SHP77 (cell line): ENCODE data around the gene AFF1.
A peak's percentile ranks its signal among the peaks of the same experiment; 100 is the strongest.

Experiments used
- DNase-seq, 2 experiments: peaks; one replicate each; lab custom pipeline; 2025; lab: John Stamatoyannopoulos, UW

Gene AFF1, protein sequence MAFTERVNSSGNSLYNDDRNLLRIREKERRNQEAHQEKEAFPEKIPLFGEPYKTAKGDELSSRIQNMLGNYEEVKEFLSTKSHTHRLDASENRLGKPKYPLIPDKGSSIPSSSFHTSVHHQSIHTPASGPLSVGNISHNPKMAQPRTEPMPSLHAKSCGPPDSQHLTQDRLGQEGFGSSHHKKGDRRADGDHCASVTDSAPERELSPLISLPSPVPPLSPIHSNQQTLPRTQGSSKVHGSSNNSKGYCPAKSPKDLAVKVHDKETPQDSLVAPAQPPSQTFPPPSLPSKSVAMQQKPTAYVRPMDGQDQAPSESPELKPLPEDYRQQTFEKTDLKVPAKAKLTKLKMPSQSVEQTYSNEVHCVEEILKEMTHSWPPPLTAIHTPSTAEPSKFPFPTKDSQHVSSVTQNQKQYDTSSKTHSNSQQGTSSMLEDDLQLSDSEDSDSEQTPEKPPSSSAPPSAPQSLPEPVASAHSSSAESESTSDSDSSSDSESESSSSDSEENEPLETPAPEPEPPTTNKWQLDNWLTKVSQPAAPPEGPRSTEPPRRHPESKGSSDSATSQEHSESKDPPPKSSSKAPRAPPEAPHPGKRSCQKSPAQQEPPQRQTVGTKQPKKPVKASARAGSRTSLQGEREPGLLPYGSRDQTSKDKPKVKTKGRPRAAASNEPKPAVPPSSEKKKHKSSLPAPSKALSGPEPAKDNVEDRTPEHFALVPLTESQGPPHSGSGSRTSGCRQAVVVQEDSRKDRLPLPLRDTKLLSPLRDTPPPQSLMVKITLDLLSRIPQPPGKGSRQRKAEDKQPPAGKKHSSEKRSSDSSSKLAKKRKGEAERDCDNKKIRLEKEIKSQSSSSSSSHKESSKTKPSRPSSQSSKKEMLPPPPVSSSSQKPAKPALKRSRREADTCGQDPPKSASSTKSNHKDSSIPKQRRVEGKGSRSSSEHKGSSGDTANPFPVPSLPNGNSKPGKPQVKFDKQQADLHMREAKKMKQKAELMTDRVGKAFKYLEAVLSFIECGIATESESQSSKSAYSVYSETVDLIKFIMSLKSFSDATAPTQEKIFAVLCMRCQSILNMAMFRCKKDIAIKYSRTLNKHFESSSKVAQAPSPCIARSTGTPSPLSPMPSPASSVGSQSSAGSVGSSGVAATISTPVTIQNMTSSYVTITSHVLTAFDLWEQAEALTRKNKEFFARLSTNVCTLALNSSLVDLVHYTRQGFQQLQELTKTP

DNA sequence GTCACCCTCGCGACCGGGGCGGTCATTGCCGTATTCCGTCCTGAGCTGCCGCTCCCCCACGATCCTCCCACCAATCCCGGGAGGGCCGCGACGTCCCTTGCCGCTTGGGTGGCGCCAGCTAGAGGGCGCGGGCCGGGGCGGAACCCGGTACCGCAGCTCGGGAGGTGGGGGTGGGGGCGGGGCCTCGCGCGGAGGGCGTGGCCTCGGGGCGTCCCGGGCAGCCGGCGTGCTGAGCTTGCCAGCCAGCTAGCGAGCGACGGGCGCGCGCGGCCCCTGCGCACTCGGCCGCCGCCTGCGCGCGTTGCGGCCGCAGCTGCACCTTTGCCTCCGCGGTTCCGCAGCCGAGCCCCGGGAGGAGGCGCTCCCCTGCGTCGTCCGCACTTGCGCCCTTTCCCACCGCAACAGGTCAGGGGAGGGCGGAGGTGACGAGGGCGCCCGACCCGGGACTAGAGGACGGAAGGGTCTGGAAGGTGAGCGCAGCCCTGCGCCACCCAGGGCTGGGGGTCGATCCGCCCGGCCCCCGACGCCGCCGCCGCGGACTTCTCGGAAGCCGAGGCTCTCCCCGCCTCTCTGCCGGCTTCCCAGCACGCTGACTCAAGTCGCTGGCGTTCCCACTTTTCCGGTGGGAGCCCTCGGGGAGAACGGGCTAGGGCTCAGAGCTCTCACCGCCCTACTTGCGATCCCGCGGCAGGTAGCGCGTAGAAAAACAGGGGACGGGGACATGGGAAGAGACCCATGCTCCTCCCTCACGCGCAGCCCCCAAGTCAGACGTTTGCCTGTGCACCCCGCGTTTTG, at the start of gene AFF1:
AFF1 (plus strand) TSS at position 241 of the 795 bp plus-strand sequence. CDS start 13,523 bp downstream, outside the sequence.
- peak; percentile 95 for DNase-seq

DNA sequence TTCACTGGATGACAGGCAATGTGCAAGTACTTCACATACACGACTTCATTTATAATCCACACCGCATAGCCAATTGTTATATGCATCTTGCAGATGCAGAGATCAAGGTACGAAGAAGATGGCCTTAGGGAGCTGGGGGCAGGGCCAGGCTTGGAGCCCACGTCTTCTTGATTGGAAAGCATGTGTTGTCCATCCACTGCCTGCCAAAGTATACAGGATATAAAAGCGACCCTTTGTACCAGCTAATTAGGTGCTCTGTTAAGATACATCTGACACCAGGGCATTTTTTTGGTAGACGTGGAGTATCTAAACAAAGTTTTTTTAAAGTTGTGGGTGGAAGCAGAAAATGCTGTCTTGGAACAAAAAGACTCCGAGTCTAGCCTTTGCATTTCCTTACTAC, 44.0 kb upstream of the AFF1 start:
- DNase-seq: no peak

DNA sequence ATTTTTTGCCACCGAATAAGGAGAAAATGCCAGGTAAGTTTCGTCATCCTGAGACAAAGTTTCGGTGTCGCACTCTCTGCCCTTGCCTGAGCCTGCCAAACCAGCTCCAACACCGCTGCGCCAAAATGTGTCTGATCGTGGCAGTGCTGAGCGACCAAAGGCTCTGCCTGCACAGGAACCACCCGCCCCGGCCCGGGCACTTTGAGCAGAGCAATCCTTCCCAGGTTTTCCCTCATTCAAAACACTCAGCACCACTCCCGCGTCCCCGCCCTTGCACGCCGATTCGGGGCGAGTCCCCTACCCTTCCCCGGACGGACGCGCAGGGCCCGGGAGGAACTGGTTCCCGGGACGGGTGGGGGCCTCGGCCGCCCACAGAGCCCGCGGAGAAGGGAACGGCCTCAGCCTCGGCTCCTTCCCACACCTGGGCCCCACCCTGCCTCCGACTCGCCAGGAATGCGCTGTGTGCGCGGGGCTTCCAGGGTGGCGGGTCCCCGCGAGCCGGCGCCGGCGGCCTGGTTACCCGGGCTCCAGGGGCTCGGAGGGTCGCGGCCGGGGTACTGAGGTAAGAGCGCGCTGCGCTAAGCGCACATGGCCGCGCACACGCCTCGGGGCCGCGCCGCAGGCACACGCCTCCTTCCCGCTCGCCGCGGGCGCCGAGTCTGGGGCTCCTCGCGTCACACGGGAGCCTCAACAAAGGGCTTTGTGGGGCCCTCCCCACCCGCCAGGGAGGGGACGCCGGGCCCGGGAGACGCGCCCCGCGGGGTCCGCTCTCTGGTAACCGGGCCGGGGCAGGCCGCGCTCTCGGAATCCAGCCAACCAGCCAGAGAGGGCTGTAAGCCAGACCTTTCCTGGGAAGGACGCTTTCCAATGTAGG, 42.8 kb upstream of the AFF1 start, which contains the start of gene C4orf36:
C4orf36 (minus strand) TSS at position 661 of the 874 bp plus-strand sequence. CDS start 902 bp downstream, outside the sequence.
- peak; percentile 32 to 72 for DNase-seq

DNA sequence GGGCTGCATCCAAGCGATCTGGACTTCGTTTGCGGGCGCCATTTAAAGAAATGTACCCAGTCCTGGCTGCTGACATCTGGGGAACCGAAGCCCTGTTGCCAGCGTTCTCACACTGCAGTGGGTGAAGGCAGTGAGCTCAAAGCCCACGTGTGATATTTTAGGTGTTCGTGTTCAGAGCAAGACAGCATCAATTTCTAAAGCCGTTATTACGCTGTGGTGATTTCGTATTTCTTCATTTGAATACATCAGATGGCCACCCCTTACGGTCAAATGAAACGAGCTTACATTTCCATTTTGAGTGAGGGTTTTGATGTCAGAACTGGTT, 42.2 kb upstream of the AFF1 start:
- DNase-seq: no peak

DNA sequence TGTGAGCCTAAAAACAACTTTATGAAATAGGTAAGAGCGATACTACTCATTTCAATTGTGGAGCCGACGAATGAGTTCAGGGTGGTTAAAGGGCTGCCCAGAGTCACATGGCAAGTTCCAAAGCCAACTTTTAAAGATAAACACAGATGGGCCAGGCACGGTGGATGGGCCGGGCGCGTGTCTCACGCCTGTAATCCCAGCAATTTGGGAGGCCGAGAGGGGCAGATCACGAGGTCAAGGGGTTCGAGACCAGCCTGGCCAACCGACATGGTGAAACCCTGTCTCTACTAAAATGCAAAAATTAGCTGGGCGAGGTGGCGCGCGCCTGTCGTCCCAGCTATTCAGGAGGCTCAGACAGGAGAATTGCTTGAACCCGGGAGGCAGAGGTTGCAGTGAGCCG, 41.7 kb upstream of the AFF1 start:
- DNase-seq: no peak

DNA sequence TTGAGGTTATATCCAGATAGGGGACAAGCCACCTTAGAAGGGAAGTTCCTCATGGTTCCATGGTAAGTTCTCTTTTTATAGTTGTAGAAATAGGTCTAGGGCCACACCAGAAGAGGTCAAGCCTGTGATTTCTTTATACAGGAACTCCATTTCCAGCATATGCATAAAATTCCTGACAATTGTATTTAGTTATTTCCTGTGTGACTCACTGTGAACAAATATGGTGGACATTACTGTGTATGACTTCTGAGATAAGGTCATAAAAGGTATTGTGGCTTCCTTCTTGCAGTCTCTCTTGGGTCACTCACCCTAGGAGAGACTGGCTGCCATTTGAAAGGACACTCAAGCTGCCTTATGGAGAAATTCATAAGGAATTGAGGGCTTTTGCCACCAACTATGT, 40.4 kb upstream of the AFF1 start:
- no peak for DNase-seq

DNA sequence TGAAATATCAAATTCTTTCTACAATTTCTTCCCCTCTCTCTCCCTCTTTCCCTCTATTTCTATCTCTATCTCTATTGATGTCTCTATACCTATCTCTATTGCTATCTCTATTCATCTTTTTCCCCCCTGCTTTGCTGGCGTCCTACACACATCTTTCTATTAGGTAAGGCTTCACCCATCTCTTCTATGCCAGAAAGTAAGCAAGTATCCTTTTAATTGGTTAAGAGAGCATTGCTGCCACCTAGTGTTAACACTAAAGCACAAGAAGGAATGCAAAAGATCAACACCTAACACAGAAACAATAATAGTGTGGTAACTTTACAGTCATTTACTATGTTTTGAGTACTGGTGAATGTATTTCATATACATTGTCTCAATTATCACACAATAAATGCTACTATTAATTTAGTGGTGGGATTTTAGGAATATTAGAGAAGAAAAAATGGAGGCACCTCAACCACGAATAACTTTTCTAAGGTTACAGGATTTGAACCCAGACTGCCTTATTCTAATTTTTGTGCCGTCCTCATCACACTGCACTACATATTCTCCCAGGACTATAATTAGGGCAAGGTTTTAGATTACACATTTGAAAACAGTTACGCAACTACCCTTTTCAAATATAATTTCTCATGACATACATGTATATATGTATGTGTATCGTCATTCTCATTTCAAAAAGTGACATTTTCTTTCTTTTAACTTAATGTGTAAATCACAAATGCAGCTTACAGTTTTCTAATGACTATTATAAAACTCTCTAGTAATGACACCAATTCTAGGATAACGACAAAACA, 38.9 kb upstream of the AFF1 start:
- DNase-seq: peak; percentile 62 to 73

DNA sequence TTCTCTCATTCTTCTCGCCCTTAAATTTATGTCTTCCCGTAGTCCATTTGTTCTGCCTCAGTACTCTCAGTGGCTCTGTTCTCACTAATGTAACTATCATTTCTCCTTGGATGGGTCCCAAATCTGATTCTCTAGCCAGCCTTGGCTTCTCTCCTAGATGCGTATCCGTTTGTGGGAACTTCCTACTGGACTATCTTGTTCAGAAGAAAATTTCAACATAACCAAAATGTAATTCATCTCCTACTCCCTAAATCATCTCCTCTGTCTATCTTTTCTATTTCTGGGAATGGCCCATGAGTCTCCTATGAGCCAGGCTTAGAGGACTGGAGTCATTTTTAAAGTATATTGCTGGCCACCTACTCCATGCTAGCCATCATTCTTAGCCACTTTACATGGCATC, 38.2 kb upstream of the AFF1 start:
- DNase-seq: no peak

DNA sequence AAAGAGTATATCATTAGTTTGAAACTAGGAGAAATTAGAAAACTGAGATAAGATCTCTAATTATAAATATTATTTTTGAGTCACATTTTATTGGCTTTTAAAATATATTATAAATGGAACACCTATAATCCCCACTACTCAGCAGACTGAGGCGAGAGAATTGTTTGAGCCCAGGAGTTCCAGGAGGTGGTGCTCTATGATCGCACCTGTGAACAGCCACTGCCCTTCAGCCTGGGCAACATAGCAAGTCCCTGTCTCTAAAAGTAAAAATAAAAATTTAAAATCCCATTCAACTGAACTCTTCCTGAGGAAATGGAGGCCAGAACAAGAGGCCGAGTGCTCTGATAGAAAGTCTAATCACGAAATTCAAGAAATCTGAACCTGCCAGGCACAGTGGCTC, 36.2 kb upstream of the AFF1 start:
- DNase-seq: peak; percentile 7 to 24

DNA sequence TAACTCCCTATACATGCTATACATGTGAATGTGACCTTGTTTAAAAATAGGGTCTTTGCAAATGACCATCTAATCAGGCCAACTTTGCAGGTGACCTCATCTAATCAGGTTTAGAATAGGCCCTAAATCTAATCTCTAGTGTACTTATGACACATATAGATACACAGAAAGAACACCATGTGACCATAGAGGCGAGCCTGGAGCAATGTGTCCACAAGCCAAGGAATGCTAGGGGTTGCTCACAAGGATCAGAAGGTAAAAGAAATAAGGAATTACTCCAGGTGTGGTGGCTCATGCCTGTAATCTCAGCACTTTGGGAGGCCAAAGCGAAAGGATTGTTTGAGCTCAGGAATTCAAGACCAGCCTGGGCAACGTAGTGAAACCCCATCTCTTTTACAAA, 32.9 kb upstream of the AFF1 start:
- no peak for DNase-seq

DNA sequence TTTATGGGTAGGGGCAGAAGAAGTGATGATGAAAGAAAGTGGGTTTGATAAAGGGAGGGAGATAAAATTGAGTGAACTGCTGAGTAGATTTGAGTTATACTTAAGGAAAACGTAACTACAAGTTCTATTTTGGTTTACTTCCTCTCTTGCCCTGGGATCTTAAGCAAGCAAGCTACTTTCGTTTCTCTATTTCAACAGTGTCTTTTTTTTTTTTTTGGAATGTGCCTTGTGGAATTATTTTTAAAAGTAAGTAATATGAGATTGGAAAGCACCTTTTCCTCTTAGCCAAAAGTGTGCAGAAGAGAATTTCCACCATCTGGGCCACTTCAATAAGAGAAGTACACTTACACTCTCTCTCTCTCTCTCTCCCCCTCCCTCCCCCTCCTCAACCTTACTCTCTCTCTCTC, 26.6 kb upstream of the AFF1 start:
- DNase-seq: no peak

DNA sequence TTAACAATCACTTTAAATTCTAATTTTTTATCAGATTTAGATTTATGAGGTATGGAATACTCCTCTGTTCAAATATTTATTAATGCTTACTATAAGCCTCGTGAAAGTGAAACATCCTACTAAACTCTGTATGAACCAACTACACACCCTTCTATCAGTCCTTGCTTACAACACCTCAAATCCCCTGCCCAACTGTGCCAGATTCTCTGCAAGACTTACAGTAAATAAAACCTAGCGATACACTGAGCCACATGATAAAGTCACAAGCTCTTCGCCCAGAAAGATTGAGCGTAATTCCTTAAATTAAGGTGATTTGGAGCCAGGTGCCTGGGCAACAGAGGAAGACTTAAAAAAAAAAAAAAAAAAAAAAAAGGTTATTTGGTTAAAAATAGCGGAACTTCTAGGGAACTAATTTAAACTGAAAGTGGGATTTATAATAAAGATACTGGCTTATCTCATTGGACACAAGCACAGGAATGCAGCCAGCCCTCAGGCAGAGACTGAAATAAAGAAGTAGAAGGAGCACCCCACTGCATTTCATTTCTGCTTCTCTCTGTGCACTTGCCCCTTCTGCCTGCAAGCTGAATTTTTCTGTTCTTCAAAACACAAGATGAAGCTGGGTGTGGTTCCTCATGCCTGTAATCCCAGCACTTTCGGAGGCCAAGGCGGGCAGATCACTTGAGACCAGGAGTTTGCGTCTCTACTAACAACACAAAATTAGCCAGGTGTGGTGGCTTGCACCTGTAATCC, 25.1 kb upstream of the AFF1 start:
- no peak for DNase-seq

DNA sequence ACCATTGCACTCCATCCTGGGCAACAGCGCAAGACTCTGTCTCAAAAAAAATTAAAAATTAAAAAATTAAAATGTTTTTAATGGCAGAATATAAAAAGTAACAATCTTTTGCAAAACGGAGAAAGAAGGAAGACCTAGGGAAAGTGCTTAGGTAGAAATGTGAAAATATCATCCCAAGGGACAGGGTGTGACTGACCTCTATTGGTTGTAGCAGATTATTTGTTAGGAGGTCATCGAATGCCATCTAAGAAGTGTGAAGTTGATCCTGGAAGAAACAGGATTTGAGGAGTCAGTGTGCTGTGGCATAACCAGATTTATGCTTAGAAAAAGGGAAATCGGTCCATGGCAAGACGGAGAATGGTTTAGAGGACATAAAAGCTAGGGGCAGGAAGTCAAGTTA, 24.4 kb upstream of the AFF1 start:
- DNase-seq: no peak

DNA sequence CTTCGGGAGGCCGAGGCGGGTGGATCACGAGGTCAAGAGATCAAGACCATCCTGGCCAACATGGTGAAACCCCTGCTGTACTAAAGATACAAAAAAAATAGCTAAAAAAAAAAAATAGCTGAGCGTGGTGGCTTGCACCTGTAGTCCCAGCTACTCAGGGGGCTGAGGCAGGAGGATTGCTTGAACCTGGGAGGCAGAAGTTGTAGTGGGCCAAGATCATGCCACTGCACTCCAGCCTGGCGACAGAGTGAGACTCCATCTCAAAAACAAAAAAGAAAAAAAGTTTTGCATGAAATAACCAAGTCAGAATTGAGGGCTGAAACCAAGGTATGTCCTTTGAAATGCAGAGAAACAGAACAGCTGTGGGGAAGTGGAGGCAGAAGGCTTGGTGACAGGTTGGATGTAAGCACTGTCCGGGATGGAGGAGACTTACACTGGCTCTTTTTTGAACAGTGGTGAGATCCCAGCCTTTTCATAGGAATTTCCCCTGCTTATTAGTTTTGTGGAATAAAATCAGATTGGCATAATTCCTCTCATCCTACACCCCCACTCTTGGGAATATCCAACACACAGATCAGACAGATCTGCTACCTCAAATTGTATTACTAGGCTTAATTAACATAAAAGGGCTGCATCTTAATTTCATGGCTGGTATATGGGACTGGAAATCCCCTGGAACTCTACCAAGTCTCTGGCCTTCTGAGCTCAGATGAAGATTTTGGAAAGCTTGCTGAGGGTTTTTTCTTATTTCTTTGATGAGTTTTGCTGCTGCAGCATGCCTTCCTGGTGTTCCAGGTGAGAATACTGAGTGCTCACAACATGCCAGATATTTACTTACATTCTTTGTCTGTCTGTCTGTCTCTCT, 23.8 kb upstream of the AFF1 start:
- DNase-seq: no peak

DNA sequence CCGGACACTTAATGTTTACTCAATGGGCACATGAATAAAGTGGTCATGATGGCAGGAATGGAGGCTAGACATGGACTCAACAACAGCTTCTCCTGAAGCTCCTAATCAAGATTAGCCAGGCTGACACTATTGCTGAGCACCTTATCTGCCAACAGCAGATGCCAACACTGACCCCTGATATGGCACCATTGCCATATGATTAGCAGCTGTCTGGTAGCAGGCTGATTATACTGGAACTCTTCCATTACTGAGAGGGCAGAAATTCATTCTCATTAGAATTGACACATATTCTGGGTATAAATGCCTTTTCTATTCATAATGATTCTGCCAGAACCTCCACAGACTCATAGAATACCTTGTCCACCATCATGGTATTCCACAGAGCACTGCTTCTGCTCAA, 18.4 kb upstream of the AFF1 start:
- no peak for DNase-seq

DNA sequence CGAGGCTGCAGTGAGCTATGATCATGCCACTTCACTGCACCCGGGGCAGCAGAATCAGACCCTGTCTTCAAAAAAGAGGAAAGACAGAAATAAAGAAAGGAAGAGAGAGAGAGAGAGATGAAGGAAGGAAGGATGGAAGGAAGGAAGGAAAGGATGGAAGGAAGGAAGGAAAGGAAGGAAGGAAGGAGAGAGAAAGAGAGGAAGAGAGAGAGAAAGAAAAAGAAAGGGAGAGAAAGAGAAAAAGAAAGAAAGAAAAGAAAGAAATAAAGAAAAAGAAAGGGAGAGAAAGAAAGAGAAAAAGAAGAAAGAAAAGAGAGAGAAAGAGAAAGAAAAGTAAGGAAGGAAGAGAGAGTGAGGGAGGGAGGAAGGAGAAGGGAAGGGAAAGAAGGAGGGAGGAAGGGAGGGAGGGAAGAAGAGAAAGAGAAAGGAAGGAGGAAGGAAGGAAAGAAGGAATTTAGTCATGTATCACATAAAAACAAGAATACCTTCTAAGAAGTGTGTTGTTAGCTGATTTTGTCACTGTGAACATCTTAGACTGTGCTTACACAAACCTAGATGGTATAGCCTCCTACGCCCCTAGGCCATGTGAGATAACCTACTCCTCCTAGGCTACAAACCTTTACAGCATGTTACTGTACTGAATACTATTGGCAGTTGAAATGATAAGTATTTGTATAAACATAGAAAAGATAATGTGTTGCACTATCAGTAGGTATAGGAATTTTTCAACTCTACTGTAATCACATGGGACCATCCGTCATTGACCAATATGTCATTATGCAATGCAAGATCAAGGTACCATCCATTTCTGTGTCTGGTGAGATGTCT, 17.4 kb upstream of the AFF1 start:
- DNase-seq: no peak

DNA sequence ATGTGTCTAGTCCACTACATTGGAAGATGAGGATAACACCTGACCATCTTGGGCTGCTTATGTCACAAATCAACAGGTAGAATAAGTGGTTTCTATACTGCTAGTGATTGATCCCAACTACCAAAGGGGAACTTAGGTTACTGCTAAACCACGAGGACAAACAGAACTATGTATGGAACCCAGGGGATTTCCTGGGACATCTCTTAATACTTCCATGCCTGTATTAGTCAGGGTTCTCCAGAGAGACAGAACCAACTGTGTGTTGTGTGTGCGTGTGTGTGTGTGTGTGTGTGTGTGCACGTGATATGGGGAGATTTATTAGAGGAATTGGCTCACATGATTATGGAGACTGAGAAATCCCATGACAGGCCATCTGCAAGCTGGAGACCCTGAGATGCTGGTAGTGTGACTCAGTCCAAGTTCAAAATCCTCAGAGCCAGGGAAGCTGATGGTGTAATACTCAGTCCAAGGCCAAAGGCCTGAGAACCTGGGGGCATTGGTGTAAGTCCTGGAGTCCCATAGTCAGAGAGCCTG, 16.2 kb upstream of the AFF1 start:
- no peak for DNase-seq
